ENCODE results near the gene NARF. TPM values are rescaled to one million over a fixed set of nuclear protein-coding genes. Genes with fewer than 3 reads are reported as not detected.

The NARF gene
- total RNA-seq, 1 experiment from 2014 or later, result 59.5 TPM

- Histone ChIP-seq H3K27me3 (ENCODE audit: low read length) (no peaks in the 10 kb centered on the region), H3K9me3 (ENCODE audit: low read length) (no peaks in the 10 kb centered on the region), H3K4me2 (ENCODE audit: low read length) (no peak overlapping the region), H3K9me2 (replicated peaks; ENCODE audit: low read length) (no peaks in the 10 kb centered on the region), H3K79me2 (ENCODE audit: low read length) (no peaks in the 10 kb centered on the region), H3K9ac (ENCODE audit: low read length) (no peak overlapping the region), H3K36me3 (ENCODE audit: low read depth, low read length) (no peaks in the 10 kb centered on the region), H3K4me1 (ENCODE audit: insufficient read depth, low read length) (no peaks in the 10 kb centered on the region), H2AFZ (ENCODE audit: low read length) (no peak overlapping the region), H3K4me3 (ENCODE audit: low read length) (no peak overlapping the region), H4K20me1 (ENCODE audit: low read length) (no peaks in the 10 kb centered on the region), H3K27ac (ENCODE audit: low read length) (no peak overlapping the region), H3F3A (ENCODE audit: low read length, unreplicated experiment) (no peaks in the 10 kb centered on the region)
- ATAC-seq (no peak), DNase-seq (no peak)
- intact Hi-C loops (cut with micrococcal nuclease), result no loop called here
- no peak for TF ChIP-seq EZH2 (IDR thresholded peaks at IDR 0.05; ENCODE audit: low read length, unreplicated experiment)
- no peak for TF ChIP-seq EZH2phosphoT487 (IDR thresholded peaks at IDR 0.05; ENCODE audit: borderline replicate concordance, low read length)
- no peak for TF ChIP-seq CTCF (conservative IDR thresholded peaks at IDR 0.05; ENCODE audit: low read depth, low read length)
- POLR2A ChIA-PET (ENCODE audit: unreplicated experiment), result no interaction called here
- CTCF ChIA-PET, result interaction anchor here (0.6 kb wide), 1 partner anchor 109 kb away, joined by 3 read pairs; no protein-coding TSS in a partner anchor
- BruUV-seq (replicated peaks), result no TSS peak
These were observed 18.6 kb upstream of the NARF start for GRCh38 chr17:82439829-82440365.

GRCh38 chr17:82440469-82440981 lies 18.0 kb upstream of the NARF start:
- Histone ChIP-seq H3K27me3 (ENCODE audit: low read length) (no peaks in the 10 kb centered on the region), H4K20me1 (ENCODE audit: low read length) (no peaks in the 10 kb centered on the region), H3K4me1 (ENCODE audit: insufficient read depth, low read length) (no peaks in the 10 kb centered on the region), H3K79me2 (ENCODE audit: low read length) (no peaks in the 10 kb centered on the region), H3K9me3 (ENCODE audit: low read length) (no peaks in the 10 kb centered on the region), H3K36me3 (ENCODE audit: low read depth, low read length) (no peaks in the 10 kb centered on the region), H3K4me3 (ENCODE audit: low read length) (no peak overlapping the region), H3K4me2 (ENCODE audit: low read length) (no peak overlapping the region), H3K9ac (ENCODE audit: low read length) (no peak overlapping the region), H2AFZ (ENCODE audit: low read length) (no peak overlapping the region), H3K27ac (ENCODE audit: low read length) (no peak overlapping the region), H3F3A (ENCODE audit: low read length, unreplicated experiment) (no peaks in the 10 kb centered on the region), H3K9me2 (replicated peaks; ENCODE audit: low read length) (no peaks in the 10 kb centered on the region)
- DNase-seq (no peak), ATAC-seq (no peak)
- ChIA-PET CTCF (no interaction called here), POLR2A (ENCODE audit: unreplicated experiment) (no interaction called here)
- intact Hi-C loops (cut with micrococcal nuclease), result no loop called here
- TF ChIP-seq EZH2phosphoT487 (IDR thresholded peaks at IDR 0.05; ENCODE audit: borderline replicate concordance, low read length) (no peak), EZH2 (IDR thresholded peaks at IDR 0.05; ENCODE audit: low read length, unreplicated experiment) (no peak), CTCF (conservative IDR thresholded peaks at IDR 0.05; ENCODE audit: low read depth, low read length) (no peak)
- BruUV-seq (replicated peaks), result no TSS peak

GRCh38 chr17:82440991-82441627 lies 17.4 kb upstream of the NARF start:
- intact Hi-C loops (cut with micrococcal nuclease), result no loop called here
- Histone ChIP-seq H4K20me1 (ENCODE audit: low read length) (no peaks in the 10 kb centered on the region), H3K9me3 (ENCODE audit: low read length) (no peaks in the 10 kb centered on the region), H3K4me1 (ENCODE audit: insufficient read depth, low read length) (no peaks in the 10 kb centered on the region), H3F3A (ENCODE audit: low read length, unreplicated experiment) (no peaks in the 10 kb centered on the region), H3K9ac (ENCODE audit: low read length) (no peak overlapping the region), H3K36me3 (ENCODE audit: low read depth, low read length) (no peaks in the 10 kb centered on the region), H2AFZ (ENCODE audit: low read length) (no peak overlapping the region), H3K27me3 (ENCODE audit: low read length) (no peaks in the 10 kb centered on the region), H3K79me2 (ENCODE audit: low read length) (no peaks in the 10 kb centered on the region), H3K9me2 (replicated peaks; ENCODE audit: low read length) (no peaks in the 10 kb centered on the region), H3K27ac (ENCODE audit: low read length) (no peak overlapping the region), H3K4me2 (ENCODE audit: low read length) (no peak overlapping the region), H3K4me3 (ENCODE audit: low read length) (no peak overlapping the region)
- no peak for DNase-seq
- ATAC-seq, result no peak
- BruUV-seq (replicated peaks), result no TSS peak
- TF ChIP-seq CTCF (conservative IDR thresholded peaks at IDR 0.05; ENCODE audit: low read depth, low read length) (no peak), EZH2phosphoT487 (IDR thresholded peaks at IDR 0.05; ENCODE audit: borderline replicate concordance, low read length) (no peak), EZH2 (IDR thresholded peaks at IDR 0.05; ENCODE audit: low read length, unreplicated experiment) (no peak)
- POLR2A ChIA-PET (ENCODE audit: unreplicated experiment), result no interaction called here
- CTCF ChIA-PET, result no interaction called here
